K562 (cell line): ENCODE measurements around the gene SHBG. TPM values are rescaled to one million over a fixed set of nuclear protein-coding genes. Genes with fewer than 3 reads are reported as not detected.
A peak's percentile ranks its signal among the peaks of the same experiment; 100 is the strongest.

Experiments
- ARNT ChIP-seq, 2 experiments: fragments of 450-650 bp; IDR thresholded peaks; 2 replicates each; pipeline ENCODE4 v1.6.1; 2016; ENCODE audit warnings: mild to moderate bottlenecking in 1 of 2
- ATF1 ChIP-seq, 2 experiments: fragments of 450-650 bp in 1 of 2; IDR thresholded peaks; 2 replicates each; pipeline ENCODE4 v1.6.1; 2016; ENCODE audit warnings: missing compliant biosample characterization in 1 of 2, missing genetic modification characterization in 1 of 2
- BCLAF1 ChIP-seq, 2 experiments: fragments of 450-650 bp in 1 of 2; IDR thresholded peaks; 2 replicates each; pipeline ENCODE4 v1.6.1; 2011 to 2017; ENCODE audit warnings: low read depth in 2 of 2, antibody characterized with exemption in 1 of 2, borderline replicate concordance in 1 of 2, low read length in 1 of 2, mild to moderate bottlenecking in 1 of 2, mixed read lengths in 1 of 2; ENCODE audit not compliant: control insufficient read depth in 1 of 2
- CREBBP ChIP-seq: IDR thresholded peaks from one replicate; pipeline ENCODE4 v1.6.1; 2012; ENCODE audit warnings: low read depth, mild to moderate bottlenecking, control low read depth, inconsistent platforms, low read length
- DPF2 ChIP-seq: fragments of 450-650 bp; IDR thresholded peaks from 2 replicates; pipeline ENCODE4 v1.6.1; 2016
- ILF3 ChIP-seq: fragments of 450-650 bp; IDR thresholded peaks from 2 replicates; pipeline ENCODE4 v1.6.1; 2018; ENCODE audit warnings: antibody characterized with exemption, mild to moderate bottlenecking, moderate library complexity, borderline replicate concordance
- JUNB ChIP-seq: fragments of 450-650 bp; formaldehyde crosslinking; conservative IDR thresholded peaks from 2 replicates; pipeline ENCODE4 v1.4.0; 2020; ENCODE audit warnings: mild to moderate bottlenecking
- ZBTB34 ChIP-seq: fragments of 250-450 bp; sonication (Bioruptor Pico); IDR thresholded peaks from 2 replicates; pipeline ENCODE4 v1.8.0; 2021; ENCODE audit warnings: mild to moderate bottlenecking, moderate library complexity
- ZEB2 ChIP-seq: fragments of 450-650 bp; IDR thresholded peaks from 2 replicates; pipeline ENCODE4 v1.6.1; 2016
- ZNF124 ChIP-seq: sonication (generic); formaldehyde crosslinking; IDR thresholded peaks from 2 replicates; pipeline ENCODE4 v1.8.1; 2022; ENCODE audit warnings: missing genetic modification reagents
- ZNF184 ChIP-seq: sonication (generic); formaldehyde crosslinking; IDR thresholded peaks from 2 replicates; pipeline ENCODE4 v1.5.0; 2020; ENCODE audit warnings: missing genetic modification reagents
- ZNF263 ChIP-seq: sonication (generic); formaldehyde crosslinking; IDR thresholded peaks from 2 replicates; pipeline ENCODE4 v1.8.0; 2022; ENCODE audit warnings: mild to moderate bottlenecking, missing genetic modification reagents, borderline replicate concordance
- ZNF311 ChIP-seq: fragments of 250-450 bp; sonication (Bioruptor Pico); IDR thresholded peaks from 2 replicates; pipeline ENCODE4 v1.4.0; 2020; ENCODE audit warnings: mild to moderate bottlenecking, moderate library complexity
- ZNF668 ChIP-seq: fragments of 250-450 bp; sonication (Bioruptor Pico); IDR thresholded peaks from 2 replicates; pipeline ENCODE4 v1.8.0; 2022; ENCODE audit warnings: mild to moderate bottlenecking, inconsistent platforms
- polyA plus RNA-seq, 8 experiments: library from polyadenylated mRNA; depleted of rRNA in 4 of 8; stranded (reverse) in 5 of 8; unstranded in 3 of 8; fragments of >200 nt; fragmentation: Nextera tagmentation in 2 of 8; fragmentation: Illumina TruSeq in 1 of 8; extraction: Ambion mirVana in 2 of 8; extraction: Trizol in 1 of 8; gene quantifications; 2 replicates each; pipeline versions ENCODE4 v1.2.1 to v1.2.3, GENCODE V29; 2011 to 2014; ENCODE audit warnings: inconsistent platforms in 1 of 8, missing spikeins in 1 of 8
- total RNA-seq, 7 experiments: library from RNA; depleted of rRNA in 6 of 7; stranded (reverse); fragments of >200 nt in 6 of 7; fragmentation: Illumina TruSeq in 2 of 7; extraction: Trizol in 2 of 7; gene quantifications; 2 replicates each; pipeline versions ENCODE4 v1.2.1 to v1.2.3, GENCODE V29; 2011 to 2021; ENCODE audit warnings: low replicate concordance in 1 of 7
- TF ChIP-seq, protein P1 (sequence below): sonication (generic); formaldehyde crosslinking; IDR thresholded peaks from 2 replicates; pipeline ENCODE4 v1.8.1; 2023; ENCODE audit warnings: missing genetic modification reagents, mild to moderate bottlenecking, borderline replicate concordance
- TF ChIP-seq, protein P2 (sequence below): sonication (generic); formaldehyde crosslinking; IDR thresholded peaks from 2 replicates; pipeline ENCODE4 v1.8.0; 2022; ENCODE audit warnings: missing genetic modification reagents, mild to moderate bottlenecking, borderline replicate concordance

Gene SHBG
- total and polyA plus RNA-seq, 9 of the 15 experiments (the other 6 are each of a cell fraction or from before 2014, with no cell fraction given), result not detected

- TF ChIP-seq, protein P1, sequence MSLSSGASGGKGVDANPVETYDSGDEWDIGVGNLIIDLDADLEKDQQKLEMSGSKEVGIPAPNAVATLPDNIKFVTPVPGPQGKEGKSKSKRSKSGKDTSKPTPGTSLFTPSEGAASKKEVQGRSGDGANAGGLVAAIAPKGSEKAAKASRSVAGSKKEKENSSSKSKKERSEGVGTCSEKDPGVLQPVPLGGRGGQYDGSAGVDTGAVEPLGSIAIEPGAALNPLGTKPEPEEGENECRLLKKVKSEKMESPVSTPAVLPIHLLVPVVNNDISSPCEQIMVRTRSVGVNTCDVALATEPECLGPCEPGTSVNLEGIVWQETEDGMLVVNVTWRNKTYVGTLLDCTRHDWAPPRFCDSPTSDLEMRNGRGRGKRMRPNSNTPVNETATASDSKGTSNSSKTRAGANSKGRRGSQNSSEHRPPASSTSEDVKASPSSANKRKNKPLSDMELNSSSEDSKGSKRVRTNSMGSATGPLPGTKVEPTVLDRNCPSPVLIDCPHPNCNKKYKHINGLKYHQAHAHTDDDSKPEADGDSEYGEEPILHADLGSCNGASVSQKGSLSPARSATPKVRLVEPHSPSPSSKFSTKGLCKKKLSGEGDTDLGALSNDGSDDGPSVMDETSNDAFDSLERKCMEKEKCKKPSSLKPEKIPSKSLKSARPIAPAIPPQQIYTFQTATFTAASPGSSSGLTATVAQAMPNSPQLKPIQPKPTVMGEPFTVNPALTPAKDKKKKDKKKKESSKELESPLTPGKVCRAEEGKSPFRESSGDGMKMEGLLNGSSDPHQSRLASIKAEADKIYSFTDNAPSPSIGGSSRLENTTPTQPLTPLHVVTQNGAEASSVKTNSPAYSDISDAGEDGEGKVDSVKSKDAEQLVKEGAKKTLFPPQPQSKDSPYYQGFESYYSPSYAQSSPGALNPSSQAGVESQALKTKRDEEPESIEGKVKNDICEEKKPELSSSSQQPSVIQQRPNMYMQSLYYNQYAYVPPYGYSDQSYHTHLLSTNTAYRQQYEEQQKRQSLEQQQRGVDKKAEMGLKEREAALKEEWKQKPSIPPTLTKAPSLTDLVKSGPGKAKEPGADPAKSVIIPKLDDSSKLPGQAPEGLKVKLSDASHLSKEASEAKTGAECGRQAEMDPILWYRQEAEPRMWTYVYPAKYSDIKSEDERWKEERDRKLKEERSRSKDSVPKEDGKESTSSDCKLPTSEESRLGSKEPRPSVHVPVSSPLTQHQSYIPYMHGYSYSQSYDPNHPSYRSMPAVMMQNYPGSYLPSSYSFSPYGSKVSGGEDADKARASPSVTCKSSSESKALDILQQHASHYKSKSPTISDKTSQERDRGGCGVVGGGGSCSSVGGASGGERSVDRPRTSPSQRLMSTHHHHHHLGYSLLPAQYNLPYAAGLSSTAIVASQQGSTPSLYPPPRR (CRISPR knock-in tag), result no peak
- TF ChIP-seq DPF2 (peak; percentile 74), ATF1 (CRISPR knock-in tag; IDR thresholded peaks at IDR 0.05) (no peak), ATF1 (tag; IDR thresholded peaks at IDR 0.05) (no peak), ARNT (IDR thresholded peaks at IDR 0.05) (no peak), ZNF184 (CRISPR knock-in tag) (no peak), ZNF668 (no peak), BCLAF1 (IDR thresholded peaks at IDR 0.05; ENCODE audit: borderline replicate concordance in 1 of 2, control insufficient read depth in 1 of 2, low read depth in 2 of 2, low read length in 1 of 2) (no peak), JUNB (CRISPR knock-in tag) (no peak), ZNF124 (CRISPR knock-in tag) (no peak), ZNF263 (CRISPR knock-in tag) (peak; percentile 86; the same call in 1 of the 2 replicates), ZEB2 (peak; percentile 83), ILF3 (no peak), ZNF311 (CRISPR knock-in tag) (no peak), CREBBP (no peak), ZBTB34 (no peak)
- TF ChIP-seq, protein P2, sequence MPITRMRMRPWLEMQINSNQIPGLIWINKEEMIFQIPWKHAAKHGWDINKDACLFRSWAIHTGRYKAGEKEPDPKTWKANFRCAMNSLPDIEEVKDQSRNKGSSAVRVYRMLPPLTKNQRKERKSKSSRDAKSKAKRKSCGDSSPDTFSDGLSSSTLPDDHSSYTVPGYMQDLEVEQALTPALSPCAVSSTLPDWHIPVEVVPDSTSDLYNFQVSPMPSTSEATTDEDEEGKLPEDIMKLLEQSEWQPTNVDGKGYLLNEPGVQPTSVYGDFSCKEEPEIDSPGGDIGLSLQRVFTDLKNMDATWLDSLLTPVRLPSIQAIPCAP, result no peak
These were observed 49.0 kb upstream of the SHBG start (continued) for GRCh38 chr17:7580604-7581575.
